Measurements from ENCODE around the gene NDUFC2.

DNA sequence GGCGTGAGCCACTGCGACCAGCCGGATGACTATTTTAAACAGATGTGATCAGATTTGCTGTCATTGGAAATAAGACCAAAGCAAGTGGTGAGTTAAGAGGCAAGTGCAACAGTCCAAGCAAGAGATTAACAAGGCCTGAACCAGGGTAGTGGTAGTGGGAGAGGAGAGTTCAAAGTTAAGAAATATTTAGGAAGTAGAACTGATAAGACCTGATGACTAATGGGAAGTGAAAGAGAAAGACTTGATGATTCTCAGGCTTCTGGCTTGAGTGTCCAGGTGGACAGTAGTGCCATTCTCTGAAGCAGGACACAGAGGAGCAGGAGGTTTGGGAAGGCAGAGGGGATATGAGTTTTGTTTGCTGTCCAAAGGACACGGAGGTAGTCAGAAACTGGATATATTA lies 7.2 kb downstream of the NDUFC2 start:
- TF ChIP-seq, protein P1, sequence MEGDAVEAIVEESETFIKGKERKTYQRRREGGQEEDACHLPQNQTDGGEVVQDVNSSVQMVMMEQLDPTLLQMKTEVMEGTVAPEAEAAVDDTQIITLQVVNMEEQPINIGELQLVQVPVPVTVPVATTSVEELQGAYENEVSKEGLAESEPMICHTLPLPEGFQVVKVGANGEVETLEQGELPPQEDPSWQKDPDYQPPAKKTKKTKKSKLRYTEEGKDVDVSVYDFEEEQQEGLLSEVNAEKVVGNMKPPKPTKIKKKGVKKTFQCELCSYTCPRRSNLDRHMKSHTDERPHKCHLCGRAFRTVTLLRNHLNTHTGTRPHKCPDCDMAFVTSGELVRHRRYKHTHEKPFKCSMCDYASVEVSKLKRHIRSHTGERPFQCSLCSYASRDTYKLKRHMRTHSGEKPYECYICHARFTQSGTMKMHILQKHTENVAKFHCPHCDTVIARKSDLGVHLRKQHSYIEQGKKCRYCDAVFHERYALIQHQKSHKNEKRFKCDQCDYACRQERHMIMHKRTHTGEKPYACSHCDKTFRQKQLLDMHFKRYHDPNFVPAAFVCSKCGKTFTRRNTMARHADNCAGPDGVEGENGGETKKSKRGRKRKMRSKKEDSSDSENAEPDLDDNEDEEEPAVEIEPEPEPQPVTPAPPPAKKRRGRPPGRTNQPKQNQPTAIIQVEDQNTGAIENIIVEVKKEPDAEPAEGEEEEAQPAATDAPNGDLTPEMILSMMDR (IDR thresholded peaks at IDR 0.05; ENCODE audit: low read length) = no peak
- no peak for TF ChIP-seq EZH2 (IDR thresholded peaks at IDR 0.05; ENCODE audit: borderline replicate concordance, low read length)
